ENCODE data around the gene SLC25A25. TPM values are rescaled to one million over a fixed set of nuclear protein-coding genes. Genes with fewer than 3 reads are reported as not detected.

Gene SLC25A25
- polyA plus RNA-seq, 1 experiment, result 12.9 TPM

DNA sequence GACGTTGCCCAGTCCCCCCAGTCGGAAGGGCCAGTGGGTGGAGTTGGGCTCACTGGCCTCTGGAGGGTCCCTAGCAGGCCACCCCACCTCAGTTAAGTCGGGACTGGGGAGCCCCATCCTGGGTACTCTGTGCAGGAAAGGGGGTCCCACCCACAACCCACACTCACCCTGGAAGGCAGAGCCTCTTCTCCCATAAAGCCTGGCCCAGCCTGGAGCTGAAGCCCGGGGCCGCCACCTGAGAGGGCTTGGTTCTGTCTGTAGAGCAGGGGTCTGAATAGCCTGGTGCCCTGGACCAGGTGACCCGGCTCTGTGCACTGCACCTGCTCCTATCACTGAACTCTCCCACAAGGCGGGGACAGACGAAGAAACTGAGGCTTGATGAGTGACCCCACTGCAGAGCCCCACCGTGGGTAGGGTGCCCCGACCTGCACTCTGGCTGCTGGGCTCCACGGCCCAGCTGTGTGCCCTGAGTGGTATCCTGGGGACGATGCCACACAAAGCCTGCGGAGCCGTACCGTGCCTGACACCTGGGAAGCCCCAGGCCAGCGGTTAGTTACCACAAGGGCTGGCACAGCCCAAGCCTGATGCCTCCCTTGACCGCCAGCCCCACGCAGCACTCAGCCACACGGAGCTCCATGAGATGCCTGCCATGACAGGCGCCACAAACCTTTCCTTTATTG is 52.2 kb downstream of the SLC25A25 start:
- no peaks in the 10 kb centered on the region for H3K27me3 ChIP-seq (ENCODE audit: control insufficient read depth, insufficient read depth, low read length)
- H3K36me3 ChIP-seq (ENCODE audit: control insufficient read depth, insufficient read depth, low read length), result peaks cover 13% of the 10 kb centered on the region
- ChIA-PET POLR2A (no interaction called here), CTCF (interaction anchor here (1.1 to 1.8 kb wide), 4 partner anchors 20 to 177 kb away, joined by 3 to 4 read pairs (median 3); no protein-coding TSS in a partner anchor)
- no peak for DNase-seq (ENCODE audit: low read depth)
- TF ChIP-seq, protein P1, sequence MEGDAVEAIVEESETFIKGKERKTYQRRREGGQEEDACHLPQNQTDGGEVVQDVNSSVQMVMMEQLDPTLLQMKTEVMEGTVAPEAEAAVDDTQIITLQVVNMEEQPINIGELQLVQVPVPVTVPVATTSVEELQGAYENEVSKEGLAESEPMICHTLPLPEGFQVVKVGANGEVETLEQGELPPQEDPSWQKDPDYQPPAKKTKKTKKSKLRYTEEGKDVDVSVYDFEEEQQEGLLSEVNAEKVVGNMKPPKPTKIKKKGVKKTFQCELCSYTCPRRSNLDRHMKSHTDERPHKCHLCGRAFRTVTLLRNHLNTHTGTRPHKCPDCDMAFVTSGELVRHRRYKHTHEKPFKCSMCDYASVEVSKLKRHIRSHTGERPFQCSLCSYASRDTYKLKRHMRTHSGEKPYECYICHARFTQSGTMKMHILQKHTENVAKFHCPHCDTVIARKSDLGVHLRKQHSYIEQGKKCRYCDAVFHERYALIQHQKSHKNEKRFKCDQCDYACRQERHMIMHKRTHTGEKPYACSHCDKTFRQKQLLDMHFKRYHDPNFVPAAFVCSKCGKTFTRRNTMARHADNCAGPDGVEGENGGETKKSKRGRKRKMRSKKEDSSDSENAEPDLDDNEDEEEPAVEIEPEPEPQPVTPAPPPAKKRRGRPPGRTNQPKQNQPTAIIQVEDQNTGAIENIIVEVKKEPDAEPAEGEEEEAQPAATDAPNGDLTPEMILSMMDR (IDR thresholded peaks at IDR 0.05; ENCODE audit: insufficient read depth, low read depth, low read length), result no peak
- H3K4me3 ChIP-seq (ENCODE audit: low read depth, low read length), result no peak overlapping the region

DNA sequence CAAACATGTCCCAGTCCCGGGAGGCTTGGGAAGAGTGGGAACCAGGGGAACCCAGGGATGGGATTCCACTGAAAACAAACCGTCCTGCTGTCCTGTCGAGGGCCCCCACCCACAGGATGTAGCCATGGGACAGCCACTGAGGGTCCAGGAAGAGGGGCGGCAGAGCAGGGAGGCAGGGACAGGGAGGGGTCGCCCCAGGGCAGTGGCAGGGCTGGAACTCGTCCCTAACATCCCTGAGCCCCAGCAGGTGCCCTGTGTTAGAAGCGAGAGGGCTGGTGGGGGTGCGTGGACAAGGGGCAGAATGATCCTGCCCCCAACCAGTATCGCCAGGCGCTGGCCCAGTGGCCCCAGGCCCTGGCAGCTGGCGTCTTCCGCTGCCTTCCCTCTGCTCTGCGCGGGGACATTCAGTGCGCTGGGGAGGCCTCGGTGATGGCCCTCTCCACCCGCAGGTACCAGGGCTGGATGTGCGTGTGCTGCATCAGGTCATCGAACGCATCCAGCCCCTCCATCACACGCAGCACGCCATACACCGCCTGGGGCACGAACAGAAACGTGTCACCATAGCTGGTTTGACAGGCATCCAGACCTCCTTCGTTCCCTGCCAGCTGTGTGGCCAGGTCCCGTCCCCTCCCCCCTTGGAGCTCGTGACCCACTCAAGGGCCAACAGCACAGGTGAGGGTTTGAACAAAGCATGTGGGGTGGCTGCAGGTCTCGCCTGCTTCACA is 52.9 kb downstream of the SLC25A25 start:
- CTCF ChIA-PET, result interaction anchor here (1.1 to 1.8 kb wide), 4 partner anchors 21 to 178 kb away, joined by 3 to 4 read pairs (median 3); no protein-coding TSS in a partner anchor
- no peak for DNase-seq (ENCODE audit: low read depth)
- POLR2A ChIA-PET, result no interaction called here
- Histone ChIP-seq H3K4me3 (ENCODE audit: low read depth, low read length) (no peak overlapping the region), H3K27me3 (ENCODE audit: control insufficient read depth, insufficient read depth, low read length) (no peaks in the 10 kb centered on the region), H3K36me3 (ENCODE audit: control insufficient read depth, insufficient read depth, low read length) (peaks cover 13% of the 10 kb centered on the region)
- TF ChIP-seq, protein P1 (IDR thresholded peaks at IDR 0.05; ENCODE audit: insufficient read depth, low read depth, low read length), result no peak

DNA sequence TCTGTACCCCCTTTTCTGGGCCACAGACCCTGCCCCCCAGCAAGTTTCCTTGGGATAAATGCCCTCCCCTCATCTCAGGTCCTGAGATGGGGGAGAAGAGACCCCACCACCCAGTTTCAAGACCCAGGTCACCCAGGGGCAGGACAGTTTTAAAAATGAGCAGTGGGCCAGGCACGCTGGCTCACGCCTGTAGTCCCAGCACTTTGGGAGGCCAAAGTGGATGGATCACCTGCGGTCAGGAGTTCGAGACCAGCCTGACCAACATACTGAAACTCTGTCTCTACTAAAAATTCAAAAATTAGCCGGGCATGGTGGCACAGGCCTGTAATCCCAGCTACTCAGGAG is 53.4 kb downstream of the SLC25A25 start:
- H3K4me3 ChIP-seq (ENCODE audit: low read depth, low read length), result no peak overlapping the region
- ChIA-PET POLR2A (no interaction called here), CTCF (no interaction called here)
- no peak for DNase-seq (ENCODE audit: low read depth)
- no peaks in the 10 kb centered on the region for H3K27me3 ChIP-seq (ENCODE audit: control insufficient read depth, insufficient read depth, low read length)
- TF ChIP-seq, protein P1 (IDR thresholded peaks at IDR 0.05; ENCODE audit: insufficient read depth, low read depth, low read length), result no peak
- peaks cover 13% of the 10 kb centered on the region for H3K36me3 ChIP-seq (ENCODE audit: control insufficient read depth, insufficient read depth, low read length)

DNA sequence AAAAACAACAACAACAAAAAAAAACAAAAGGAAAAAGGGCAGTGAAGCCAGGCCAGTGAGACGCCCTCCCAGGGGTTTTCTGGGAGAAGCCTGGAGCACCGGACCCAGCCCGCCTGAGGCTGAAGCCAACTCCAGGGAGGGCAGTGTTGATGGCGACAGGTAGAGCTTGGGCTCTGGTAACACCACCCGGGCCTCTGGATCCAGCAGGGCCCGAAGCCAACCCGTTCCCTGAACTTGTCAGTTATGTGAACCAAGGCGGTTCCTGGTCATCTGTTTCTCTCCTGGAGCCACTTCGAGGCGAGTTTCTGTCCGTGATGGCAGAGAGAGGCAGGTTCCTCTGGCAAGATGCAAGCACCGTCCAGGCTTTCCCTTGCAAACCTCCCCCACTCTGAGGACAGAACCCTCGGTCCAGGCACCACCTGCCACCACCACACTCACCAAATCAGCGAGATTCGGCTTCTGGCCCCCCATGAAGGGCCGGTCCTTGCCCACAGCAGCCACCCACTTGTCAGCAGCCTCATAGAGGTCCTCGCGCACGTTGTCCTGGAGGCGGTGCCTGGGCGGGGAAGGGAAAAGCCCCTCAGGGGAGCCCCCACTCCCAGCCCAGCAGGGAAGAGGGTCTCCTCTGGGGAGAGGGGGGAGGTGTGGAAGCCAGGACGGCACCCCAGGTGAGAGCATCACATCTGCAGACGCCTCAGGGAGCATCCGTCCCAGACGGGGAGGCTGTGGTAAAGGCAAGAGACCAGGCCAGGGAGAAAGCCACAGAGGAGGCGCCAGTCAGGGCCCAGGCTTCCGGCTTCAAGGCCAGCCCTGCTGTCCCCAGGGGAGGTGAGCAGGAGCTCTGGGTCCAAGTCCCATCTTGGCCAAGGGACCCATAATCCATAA is 54.1 kb downstream of the SLC25A25 start:
- peaks cover 13% of the 10 kb centered on the region for H3K36me3 ChIP-seq (ENCODE audit: control insufficient read depth, insufficient read depth, low read length)
- CTCF ChIA-PET, result interaction anchor here (0.6 kb wide), 1 partner anchor 949 kb away, joined by 3 read pairs; no protein-coding TSS in a partner anchor
- no peaks in the 10 kb centered on the region for H3K27me3 ChIP-seq (ENCODE audit: control insufficient read depth, insufficient read depth, low read length)
- POLR2A ChIA-PET, result no interaction called here
- no peak overlapping the region for H3K4me3 ChIP-seq (ENCODE audit: low read depth, low read length)
- DNase-seq (ENCODE audit: low read depth), result no peak
- TF ChIP-seq, protein P1 (IDR thresholded peaks at IDR 0.05; ENCODE audit: insufficient read depth, low read depth, low read length), result no peak

DNA sequence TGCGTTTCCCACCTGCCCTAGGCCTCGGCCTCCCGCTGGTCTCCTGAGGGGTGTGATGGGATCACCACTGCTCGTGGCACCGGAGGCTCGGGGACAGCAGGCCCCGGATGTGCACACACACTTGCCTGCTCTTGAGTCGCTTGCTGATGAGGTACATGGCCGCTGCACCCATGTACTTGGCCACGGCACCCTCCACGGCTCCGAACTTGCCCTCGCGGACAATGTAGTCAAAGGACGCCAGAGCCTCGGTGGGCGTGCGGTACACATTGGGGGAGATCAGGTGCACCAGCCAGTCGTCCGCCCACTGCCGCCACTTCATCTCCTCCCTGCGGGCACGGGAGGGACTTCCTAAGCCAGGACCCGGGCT is 54.8 kb downstream of the SLC25A25 start:
- Histone ChIP-seq H3K4me3 (ENCODE audit: low read depth, low read length) (no peak overlapping the region), H3K36me3 (ENCODE audit: control insufficient read depth, insufficient read depth, low read length) (peaks cover 13% of the 10 kb centered on the region), H3K27me3 (ENCODE audit: control insufficient read depth, insufficient read depth, low read length) (no peaks in the 10 kb centered on the region)
- ChIA-PET POLR2A (no interaction called here), CTCF (interaction anchor here (0.6 kb wide), 1 partner anchor 950 kb away, joined by 3 read pairs; no protein-coding TSS in a partner anchor)
- no peak for DNase-seq (ENCODE audit: low read depth)
- TF ChIP-seq, protein P1 (IDR thresholded peaks at IDR 0.05; ENCODE audit: insufficient read depth, low read depth, low read length), result no peak

Measured in BJ (cell line).